ENCODE data around the gene CTSC. TPM values are rescaled to one million over a fixed set of nuclear protein-coding genes. Genes with fewer than 3 reads are reported as not detected.

Gene CTSC
- total RNA-seq, 4 donors from 2014 or later, result 54.8 to 87.5 (median 64.2) TPM

GRCh38 chr11:88333862-88334261 lies 3.7 kb downstream of the CTSC start:
- TF ChIP-seq POLR2A (IDR thresholded peaks at IDR 0.05), result no peak
- no peak for TF ChIP-seq CTCF (IDR thresholded peaks at IDR 0.05)
- Histone ChIP-seq H3K36me3 (no peaks in the 10 kb centered on the region), H3K27ac (no peak overlapping the region), H3K27me3 (no peaks in the 10 kb centered on the region), H3K4me1 (peaks cover 5 to 11% of the 10 kb centered on the region in 2 donors), H3K9me3 (no peaks in the 10 kb centered on the region), H3K4me3 (replicated peaks in 1 of 3) (no peak overlapping the region)
- WGBS, 2 donors, result 88 to 89% methylated on average over 2 of the region's 2 CpGs
- intact Hi-C loops (cut with DNase I), result no loop called here
- DNase-seq, result no peak

DNA sequence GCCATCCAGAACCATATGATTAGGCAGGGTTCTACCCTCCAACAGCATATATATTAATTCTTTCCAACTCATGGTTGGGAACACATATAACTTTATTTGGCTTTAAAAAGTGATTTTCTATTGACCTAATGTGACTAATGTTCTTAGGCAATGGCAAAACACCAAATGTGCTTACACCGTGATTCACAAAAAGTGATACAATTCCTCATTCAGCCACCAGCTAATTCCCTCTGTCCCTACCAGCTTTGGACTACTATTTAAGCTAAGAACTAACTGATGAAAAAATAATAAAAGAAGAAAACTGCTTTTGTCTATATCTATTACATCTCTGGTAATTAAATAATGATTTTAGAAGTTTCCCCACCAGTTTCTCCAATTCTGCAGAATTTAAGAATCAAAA lies 4.7 kb downstream of the CTSC start:
- no peaks in the 10 kb centered on the region for H3K27me3 ChIP-seq
- no peaks in the 10 kb centered on the region for H3K9me3 ChIP-seq
- WGBS, 2 donors, result 93 to 96% methylated on average over 1 of the region's 1 CpG
- intact Hi-C loops (cut with DNase I), result no loop called here
- H3K4me1 ChIP-seq, result peaks cover 0 to 4% of the 10 kb centered on the region in 2 donors
- no peaks in the 10 kb centered on the region for H3K36me3 ChIP-seq
- no peak for TF ChIP-seq POLR2A (IDR thresholded peaks at IDR 0.05)
- TF ChIP-seq CTCF (IDR thresholded peaks at IDR 0.05), result no peak
- no peak overlapping the region for H3K27ac ChIP-seq
- no peak overlapping the region for H3K4me3 ChIP-seq (replicated peaks in 1 of 3)
- no peak for DNase-seq

DNA sequence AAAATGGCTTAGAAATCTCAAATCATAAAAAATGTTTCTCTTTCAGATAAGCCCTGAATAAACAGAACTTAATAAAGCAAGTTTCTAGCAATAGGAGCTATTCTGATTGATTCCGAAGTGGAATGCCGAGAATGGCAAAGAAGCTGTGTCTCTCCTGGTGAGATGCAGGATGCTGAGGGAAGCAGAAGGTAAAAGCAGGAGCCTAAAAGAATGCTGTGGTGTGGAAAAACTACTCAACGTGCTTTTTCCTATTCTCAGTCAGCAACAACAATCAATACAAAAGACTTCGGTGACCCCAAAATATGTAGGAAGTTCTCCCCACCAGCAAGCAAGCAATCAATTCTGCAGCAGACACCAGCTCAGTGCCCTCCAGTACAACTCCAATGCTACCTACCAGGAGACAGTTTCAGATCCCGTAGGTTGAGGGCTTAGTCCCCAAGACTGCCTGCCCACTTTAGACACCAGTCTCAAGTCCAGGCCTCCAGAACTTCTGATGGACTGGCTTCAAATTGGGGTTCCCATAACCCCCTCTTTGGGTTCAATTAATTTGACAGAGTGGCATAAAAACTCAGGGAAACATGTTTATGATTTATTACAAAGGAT lies 6.6 kb downstream of the CTSC start:
- 92 to 95% methylated on average over 5 of the region's 5 CpGs for WGBS, 2 donors

DNA sequence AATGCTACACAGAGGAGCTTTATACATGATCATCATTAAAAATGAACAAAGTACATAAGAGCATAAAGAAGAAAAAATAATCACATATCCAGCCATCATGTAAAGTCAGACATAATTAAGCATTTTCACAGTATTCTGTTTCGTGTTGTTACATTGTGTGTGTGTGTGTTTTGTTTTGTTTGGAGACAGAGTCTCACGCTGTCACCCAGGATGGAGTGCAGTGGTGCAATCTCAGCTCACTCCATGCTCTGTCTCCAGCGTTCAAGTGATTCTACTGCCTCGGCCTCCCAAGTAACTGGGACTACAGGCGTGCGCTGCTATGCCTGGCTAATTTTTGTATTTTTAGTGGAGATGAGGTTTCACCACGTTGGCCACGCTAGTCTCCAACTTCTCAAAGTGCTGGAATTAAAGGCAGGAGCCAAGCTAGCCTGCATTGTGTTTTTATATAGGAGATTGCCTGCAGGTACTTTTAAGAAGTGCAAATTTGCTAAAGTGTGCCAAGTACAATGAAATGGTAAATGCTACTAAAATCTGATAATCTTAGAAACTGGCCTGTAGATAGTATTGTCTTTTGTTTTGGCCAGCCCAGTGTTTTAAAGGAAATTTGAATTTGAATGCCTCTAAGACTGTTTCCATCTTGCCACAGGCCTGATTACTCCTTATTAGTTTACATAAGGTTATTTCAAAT lies 7.8 kb downstream of the CTSC start:
- intact Hi-C loops (cut with DNase I), result no loop called here
- Histone ChIP-seq H3K36me3 (no peaks in the 10 kb centered on the region), H3K27me3 (no peaks in the 10 kb centered on the region), H3K9me3 (no peaks in the 10 kb centered on the region), H3K27ac (no peak overlapping the region), H3K4me1 (no peaks in the 10 kb centered on the region), H3K4me3 (replicated peaks in 1 of 3) (no peak overlapping the region)
- TF ChIP-seq CTCF (IDR thresholded peaks at IDR 0.05), result no peak
- TF ChIP-seq POLR2A (IDR thresholded peaks at IDR 0.05), result no peak
- DNase-seq, result peak; percentile 32 to 41
- WGBS, 2 donors, result 55 to 57% methylated on average over 8 of the region's 8 CpGs

More for the DNA sequence above, 6.6 kb downstream of the CTSC start:
- Histone ChIP-seq H3K4me1 (no peaks in the 10 kb centered on the region), H3K36me3 (no peaks in the 10 kb centered on the region), H3K27me3 (no peaks in the 10 kb centered on the region), H3K9me3 (no peaks in the 10 kb centered on the region), H3K4me3 (replicated peaks in 1 of 3) (no peak overlapping the region), H3K27ac (no peak overlapping the region)
- intact Hi-C loops (cut with DNase I), result no loop called here
- TF ChIP-seq POLR2A (IDR thresholded peaks at IDR 0.05) (no peak), CTCF (IDR thresholded peaks at IDR 0.05) (no peak)
- DNase-seq, result no peak

- no peaks in the 10 kb centered on the region for H3K36me3 ChIP-seq
- H3K9me3 ChIP-seq, result no peaks in the 10 kb centered on the region
- no peak overlapping the region for H3K27ac ChIP-seq
- H3K4me1 ChIP-seq, result no peaks in the 10 kb centered on the region
- TF ChIP-seq CTCF (IDR thresholded peaks at IDR 0.05) (no peak), POLR2A (IDR thresholded peaks at IDR 0.05) (no peak)
- H3K4me3 ChIP-seq (replicated peaks in 1 of 3), result no peak overlapping the region
- H3K27me3 ChIP-seq, result no peaks in the 10 kb centered on the region
- intact Hi-C loops (cut with DNase I), result no loop called here
- no peak for DNase-seq
- WGBS, 2 donors, result 43 to 67% methylated on average over 3 of the region's 3 CpGs
Observed at GRCh38 chr11:88327462-88328143, 9.9 kb downstream of the CTSC start.
